ENCODE data around the gene SNAI1. TPM values are rescaled to one million over a fixed set of nuclear protein-coding genes. Genes with fewer than 3 reads are reported as not detected.
A peak's percentile ranks its signal among the peaks of the same experiment; 100 is the strongest.

SNAI1 gene
- total RNA-seq = 1 to 10 TPM in 3 of 4 donors, under 1 TPM in 1; 0.83 to 5.3 (median 3.0) TPM

DNA sequence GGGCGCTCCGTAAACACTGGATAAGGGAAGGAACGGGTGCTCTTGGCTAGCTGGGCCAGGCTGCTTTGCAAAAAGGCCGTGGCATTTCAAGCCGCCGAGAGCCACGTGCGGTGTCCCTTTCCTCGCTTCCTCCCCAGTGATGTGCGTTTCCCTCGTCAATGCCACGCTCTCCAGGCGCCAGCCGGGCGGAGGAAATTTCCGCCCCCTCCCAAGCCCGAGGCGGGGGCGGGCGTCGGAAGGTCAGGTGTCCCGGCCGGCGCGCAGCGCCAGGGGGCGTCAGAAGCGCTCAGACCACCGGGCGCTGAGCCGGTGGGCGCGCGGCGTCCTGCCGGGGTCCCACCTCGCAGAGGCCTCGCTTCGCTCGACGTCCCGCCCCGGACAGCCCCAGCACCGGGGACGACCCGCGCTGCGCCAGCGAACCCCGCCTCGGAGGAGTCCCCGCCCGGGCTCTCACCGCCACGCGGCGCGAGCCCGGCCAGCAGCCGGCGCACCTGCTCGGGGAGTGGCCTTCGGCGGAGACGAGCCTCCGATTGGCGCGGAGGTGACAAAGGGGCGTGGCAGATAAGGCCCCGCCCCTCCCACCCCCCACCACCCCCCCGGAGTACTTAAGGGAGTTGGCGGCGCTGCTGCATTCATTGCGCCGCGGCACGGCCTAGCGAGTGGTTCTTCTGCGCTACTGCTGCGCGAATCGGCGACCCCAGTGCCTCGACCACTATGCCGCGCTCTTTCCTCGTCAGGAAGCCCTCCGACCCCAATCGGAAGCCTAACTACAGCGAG lies at the start of gene SNAI1:
Gene SNAI1, plus strand, starts transcription at position 635 of the 777 bp plus-strand sequence. Its CDS starts 80 bp downstream, at position 715.
- intact Hi-C loops (cut with DNase I) = loop anchor here (5.0 kb wide), 1 partner anchor 190 kb away; no protein-coding TSS in a partner anchor

GRCh38 chr20:49935746-49936152 lies 47.0 kb upstream of the SNAI1 start:
- Histone ChIP-seq H3K27me3 (no peaks in the 10 kb centered on the region), H3K4me1 (peaks cover 34 to 49% (median 44%) of the 10 kb centered on the region in 4 donors), H3K4me3 (peak overlapping the region; percentile 71 to 99 (median 92)), H3K36me3 (peaks cover 0 to 14% (median 5%) of the 10 kb centered on the region in 4 donors), H3K27ac (replicated peaks in 1 of 4) (peak overlapping the region; percentile 89 to 98 (median 94)), H3K9me3 (no peaks in the 10 kb centered on the region)
- WGBS = 19% methylated on average over 21 of the region's 21 CpGs
- intact Hi-C loops (cut with DNase I) = no loop called here
- no peak for TF ChIP-seq POLR2AphosphoS5 (IDR thresholded peaks at IDR 0.05)
- no peak for TF ChIP-seq POLR2A (IDR thresholded peaks at IDR 0.05; ENCODE audit: low read depth)
- TF ChIP-seq CTCF (IDR thresholded peaks at IDR 0.05) = no peak
- no peak for TF ChIP-seq EP300 (IDR thresholded peaks at IDR 0.05)
- DNase-seq (ENCODE audit: extremely low spot score) = no peak

More for the DNA sequence above, at the start of gene SNAI1:
- peak; percentile 94 for DNase-seq (ENCODE audit: extremely low spot score)
- Histone ChIP-seq H3K9me3 (no peaks in the 10 kb centered on the region), H3K27me3 (no peaks in the 10 kb centered on the region), H3K4me1 (peaks cover 25 to 68% (median 64%) of the 10 kb centered on the region in 4 donors), H3K4me3 (peak within 1 kb of the TSS; percentile 53 to 65 (median 56)), H3K36me3 (peaks cover 0 to 5% (median under 1%) of the 10 kb centered on the region in 4 donors), H3K27ac (replicated peaks in 1 of 4) (peak within 1 kb of the TSS; percentile 53 to 75 (median 69))
- TF ChIP-seq CTCF (IDR thresholded peaks at IDR 0.05) (peak; percentile 44 to 56 (median 52)), EP300 (IDR thresholded peaks at IDR 0.05) (no peak), POLR2A (IDR thresholded peaks at IDR 0.05; ENCODE audit: low read depth) (peak; percentile 64), POLR2AphosphoS5 (IDR thresholded peaks at IDR 0.05) (peak; percentile 74 to 96)
- 38% methylated on average over 3 of the region's 90 CpGs for WGBS

- WGBS = under 1% methylated on average over 22 of the region's 79 CpGs
- intact Hi-C loops (cut with DNase I) = no loop called here
- H3K36me3 ChIP-seq = peaks cover 0 to 20% (median 10%) of the 10 kb centered on the region in 4 donors
- peak within 1 kb of the TSS; percentile 89 to 98 (median 94) for H3K27ac ChIP-seq (replicated peaks in 1 of 4)
- no peaks in the 10 kb centered on the region for H3K27me3 ChIP-seq
- DNase-seq (ENCODE audit: extremely low spot score) = peak; percentile 98
- H3K4me1 ChIP-seq = peaks cover 34 to 55% (median 50%) of the 10 kb centered on the region in 4 donors
- H3K4me3 ChIP-seq = peak within 1 kb of the TSS; percentile 71 to 99 (median 92)
- TF ChIP-seq EP300 (IDR thresholded peaks at IDR 0.05) (no peak), POLR2AphosphoS5 (IDR thresholded peaks at IDR 0.05) (peak; percentile 98 to 99), POLR2A (IDR thresholded peaks at IDR 0.05; ENCODE audit: low read depth) (peak; percentile 92), CTCF (IDR thresholded peaks at IDR 0.05) (peak in 1 of 3 experiments; percentile 23)
- no peaks in the 10 kb centered on the region for H3K9me3 ChIP-seq
Measured at GRCh38 chr20:49936153-49937026, 46.4 kb upstream of the SNAI1 start, which contains the start of gene RNF114. Gene RNF114, plus strand, starts transcription at chr20:49936397. Its CDS starts 16 bp downstream, at chr20:49936413.

- Histone ChIP-seq H3K27ac (replicated peaks in 1 of 4) (peak overlapping the region; percentile 89 to 98 (median 94)), H3K4me3 (peak overlapping the region; percentile 71 to 99 (median 92)), H3K4me1 (peaks cover 34 to 63% (median 56%) of the 10 kb centered on the region in 4 donors), H3K9me3 (no peaks in the 10 kb centered on the region), H3K27me3 (no peaks in the 10 kb centered on the region), H3K36me3 (peaks cover 0 to 29% (median 18%) of the 10 kb centered on the region in 4 donors)
- DNase-seq (ENCODE audit: extremely low spot score) = no peak
- intact Hi-C loops (cut with DNase I) = no loop called here
- 26% methylated on average over 12 of the region's 12 CpGs for WGBS
- TF ChIP-seq POLR2A (IDR thresholded peaks at IDR 0.05; ENCODE audit: low read depth) (no peak), POLR2AphosphoS5 (IDR thresholded peaks at IDR 0.05) (no peak), CTCF (IDR thresholded peaks at IDR 0.05) (no peak), EP300 (IDR thresholded peaks at IDR 0.05) (no peak)
Measured at GRCh38 chr20:49937027-49937929, 45.5 kb upstream of the SNAI1 start.
